ENCODE measurements around the gene PTCD3.

GRCh38 chr2:86189782-86190416, 83.9 kb downstream of the PTCD3 start:
- TF ChIP-seq CTCF (IDR thresholded peaks at IDR 0.05), result no peak
- TF ChIP-seq NRF1 (IDR thresholded peaks at IDR 0.05; ENCODE audit: low read depth, low read length), result no peak
- no peak for TF ChIP-seq CHD2 (IDR thresholded peaks at IDR 0.05; ENCODE audit: low read length, partially characterized antibody)
- TF ChIP-seq TAF1 (IDR thresholded peaks at IDR 0.05; ENCODE audit: borderline replicate concordance, low read depth, low read length), result no peak
- no peak for TF ChIP-seq TCF12 (IDR thresholded peaks at IDR 0.05)
